Stimulated activated CD8-positive, alpha-beta memory T cell treated with anti-CD3 and anti-CD28 coated beads, Interleukin-12 subunit alpha, Interleukin-12 subunit beta, amount 100 ng/mL, for 24 hours (primary cell): ENCODE data around the gene RNF225.
"Not testable (repeated sequence)": the region's sequence is repeated elsewhere in the genome, so short reads cannot be mapped to it uniquely, and the experiment has no call there.

Experiments
- DNase-seq: peaks from one replicate; pipeline ENCODE4 v3.0.0-alpha.2; 2020; ENCODE audit errors: extremely low read depth

RNF225 gene

DNA sequence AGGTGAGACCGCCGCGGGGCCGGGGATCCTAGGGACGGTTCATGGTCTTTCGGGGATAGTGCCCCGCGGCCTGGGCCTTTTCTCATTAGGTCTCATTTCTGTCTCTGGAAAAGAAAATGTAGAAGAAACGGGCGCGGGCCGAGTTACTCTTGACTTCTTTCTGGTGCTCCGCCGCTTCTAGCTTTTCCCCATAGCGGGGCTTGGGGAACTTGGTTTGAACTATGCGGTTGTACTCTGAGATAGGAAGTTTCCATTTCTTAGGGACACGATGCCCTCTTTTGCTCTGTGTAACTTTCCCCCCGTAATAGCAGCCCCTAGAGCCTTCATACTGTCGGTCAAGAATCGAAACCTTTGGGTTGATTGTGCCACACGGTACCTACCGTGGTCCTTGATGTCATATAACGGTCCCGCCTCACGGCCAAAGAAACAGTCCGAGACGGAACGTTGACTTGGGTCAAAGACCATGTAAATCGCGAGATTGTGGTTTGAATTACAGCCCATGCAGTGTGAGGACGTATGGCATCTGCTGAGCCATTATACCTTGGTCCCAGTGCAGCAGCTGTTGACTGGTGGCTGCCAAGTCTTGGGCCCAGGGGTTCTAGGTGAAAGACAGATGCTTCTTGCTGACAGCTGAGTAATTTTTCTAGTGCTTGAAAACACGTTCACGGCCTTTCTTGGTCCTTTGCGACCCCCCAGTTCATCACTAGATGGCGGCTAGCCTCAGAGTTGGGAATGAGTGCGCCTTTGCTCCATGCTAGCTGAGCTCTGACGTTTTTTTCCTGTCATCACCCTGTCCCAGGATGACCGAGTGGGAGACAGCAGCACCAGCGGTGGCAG lies 7.9 kb upstream of the RNF225 start:
- DNase-seq: no peak

DNA sequence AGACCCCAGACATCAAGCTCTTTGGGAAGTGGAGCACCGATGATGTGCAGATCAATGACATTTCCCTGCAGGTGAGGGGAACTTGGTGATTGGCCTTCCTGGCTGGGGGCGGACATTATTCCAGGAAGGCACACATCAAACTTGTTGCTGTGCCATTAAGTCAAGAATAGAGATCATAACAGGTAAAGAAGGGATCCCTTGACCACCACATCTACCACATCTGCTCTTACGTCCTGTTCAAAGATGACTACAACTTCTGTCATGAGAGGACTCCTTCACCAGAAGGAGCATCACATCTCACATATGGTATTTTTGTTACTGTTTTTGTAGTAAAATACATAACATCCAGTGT lies 7.3 kb upstream of the RNF225 start:
- DNase-seq: no peak

- DNase-seq: no peak
Measured at GRCh38 chr19:58392945-58393724, 2.3 kb upstream of the RNF225 start.

GRCh38 chr19:58393725-58394033 lies 1.8 kb upstream of the RNF225 start:
- DNase-seq: no peak

- no peak for DNase-seq
Measured at GRCh38 chr19:58394821-58395219, 636 bp upstream of the RNF225 start.

GRCh38 chr19:58395979-58396627 lies 647 bp downstream of the RNF225 start:
- no peak for DNase-seq

DNA sequence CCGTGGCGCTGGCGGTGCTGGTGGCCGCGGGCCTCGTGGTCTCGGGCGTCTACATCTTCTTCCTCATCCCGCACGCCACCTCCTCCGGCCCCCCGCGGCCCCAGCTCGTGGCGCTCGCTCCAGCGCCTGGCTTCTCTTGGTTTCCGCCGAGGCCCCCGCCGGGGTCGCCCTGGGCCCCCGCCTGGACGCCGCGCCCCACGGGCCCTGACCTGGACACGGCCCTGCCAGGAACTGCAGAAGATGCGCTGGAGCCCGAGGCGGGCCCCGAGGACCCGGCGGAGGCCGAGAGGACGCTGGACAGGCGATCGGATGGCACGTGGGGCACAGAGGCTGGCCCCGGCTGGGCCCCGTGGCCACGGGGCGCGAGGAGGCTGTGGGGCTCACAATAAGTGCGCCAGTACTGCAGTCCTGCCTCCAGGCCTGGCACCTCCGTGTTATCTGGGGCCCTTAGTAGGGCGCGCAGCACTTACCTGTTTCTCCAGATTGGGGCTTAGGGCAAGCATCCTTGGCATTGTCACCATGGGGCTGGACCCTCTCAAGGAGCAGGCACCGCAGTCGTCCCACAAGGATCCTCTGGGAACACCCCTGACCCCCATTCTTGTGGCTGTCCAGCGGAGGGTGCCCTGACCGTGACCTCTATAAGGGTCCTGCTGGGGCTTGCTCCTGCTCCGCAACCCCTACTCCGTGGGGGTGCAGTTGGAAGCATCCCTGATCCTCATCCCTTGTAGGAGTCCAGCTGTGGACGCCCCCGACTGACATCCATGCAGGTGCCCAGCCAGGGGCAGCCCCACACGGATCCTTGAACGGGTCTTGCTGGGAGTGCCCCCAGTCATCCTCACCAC lies 1.5 kb downstream of the RNF225 start:
- no peak for DNase-seq

- DNase-seq: no peak
Measured at GRCh38 chr19:58397533-58398037, 2.1 kb downstream of the RNF225 start.

DNA sequence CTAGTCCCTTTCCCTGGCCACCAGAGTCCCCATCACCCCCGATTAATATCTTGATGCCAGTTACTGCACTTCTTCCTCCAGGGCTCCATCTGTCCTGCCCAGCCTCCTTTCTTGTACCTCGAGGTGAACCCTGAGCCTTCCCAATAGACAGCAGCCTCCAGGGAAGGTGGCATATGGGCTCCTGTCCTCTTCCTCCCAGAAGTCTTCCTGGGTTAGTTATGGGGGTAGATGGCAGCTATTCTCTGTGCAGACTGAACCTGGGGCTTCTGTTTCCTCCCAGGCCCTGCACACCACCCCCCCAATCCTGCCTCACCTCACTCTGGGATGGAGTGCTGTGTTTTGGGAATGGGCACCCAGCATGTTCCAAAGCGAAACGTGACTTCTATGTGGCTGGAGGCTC lies 2.6 kb downstream of the RNF225 start:
- no peak for DNase-seq

GRCh38 chr19:58398545-58398944 lies 3.1 kb downstream of the RNF225 start:
- DNase-seq: no peak

DNA sequence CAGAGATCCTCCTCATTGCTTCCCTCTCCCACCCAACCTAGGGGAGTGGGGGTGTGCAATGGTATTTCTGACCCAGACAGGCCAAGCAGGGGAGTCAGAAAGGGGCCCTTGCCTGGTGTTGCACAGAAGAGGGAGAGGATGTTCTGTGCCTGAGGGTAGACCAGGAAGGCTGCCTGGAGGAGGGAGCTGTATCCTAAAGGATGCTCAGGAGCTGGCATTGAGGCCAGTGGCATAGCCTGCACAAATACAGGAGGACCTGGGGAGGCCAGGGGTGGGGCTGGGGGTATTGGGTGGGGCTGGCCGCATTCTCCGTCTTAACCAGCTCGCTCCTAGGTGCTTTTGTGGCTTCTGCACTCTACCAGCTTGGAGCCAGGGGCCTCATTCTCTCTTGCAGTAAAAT lies 4.4 kb downstream of the RNF225 start:
- DNase-seq: no peak

DNA sequence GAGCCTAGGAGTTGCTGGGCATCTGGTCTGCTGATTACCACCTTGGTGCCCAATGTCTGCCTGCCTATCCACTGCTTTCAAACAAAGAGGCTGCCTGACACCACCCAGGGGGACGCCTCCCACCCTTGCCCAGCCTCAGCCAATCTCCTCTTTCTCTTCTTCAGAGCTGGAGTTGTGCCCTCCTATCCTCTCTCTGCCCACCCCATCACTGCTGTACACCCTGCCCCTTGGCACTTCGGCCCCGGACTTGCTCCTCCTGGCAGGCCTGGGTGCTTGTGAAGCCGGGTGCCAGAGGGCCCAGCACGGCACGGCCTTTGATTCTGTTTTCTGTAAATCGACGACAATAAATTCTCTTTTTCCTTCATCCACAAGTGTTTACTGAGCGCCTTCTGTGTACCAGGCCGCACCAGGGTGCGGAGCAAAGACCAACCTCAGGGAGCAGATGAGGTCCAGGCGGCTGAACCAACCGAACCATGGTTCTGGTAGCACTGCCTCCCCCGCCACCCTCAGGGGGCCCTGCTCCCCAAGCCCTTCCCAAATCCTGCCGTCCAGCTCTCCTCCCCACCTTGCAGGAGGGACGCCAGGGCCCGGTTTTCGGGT lies 5.0 kb downstream of the RNF225 start:
- DNase-seq: no peak

DNA sequence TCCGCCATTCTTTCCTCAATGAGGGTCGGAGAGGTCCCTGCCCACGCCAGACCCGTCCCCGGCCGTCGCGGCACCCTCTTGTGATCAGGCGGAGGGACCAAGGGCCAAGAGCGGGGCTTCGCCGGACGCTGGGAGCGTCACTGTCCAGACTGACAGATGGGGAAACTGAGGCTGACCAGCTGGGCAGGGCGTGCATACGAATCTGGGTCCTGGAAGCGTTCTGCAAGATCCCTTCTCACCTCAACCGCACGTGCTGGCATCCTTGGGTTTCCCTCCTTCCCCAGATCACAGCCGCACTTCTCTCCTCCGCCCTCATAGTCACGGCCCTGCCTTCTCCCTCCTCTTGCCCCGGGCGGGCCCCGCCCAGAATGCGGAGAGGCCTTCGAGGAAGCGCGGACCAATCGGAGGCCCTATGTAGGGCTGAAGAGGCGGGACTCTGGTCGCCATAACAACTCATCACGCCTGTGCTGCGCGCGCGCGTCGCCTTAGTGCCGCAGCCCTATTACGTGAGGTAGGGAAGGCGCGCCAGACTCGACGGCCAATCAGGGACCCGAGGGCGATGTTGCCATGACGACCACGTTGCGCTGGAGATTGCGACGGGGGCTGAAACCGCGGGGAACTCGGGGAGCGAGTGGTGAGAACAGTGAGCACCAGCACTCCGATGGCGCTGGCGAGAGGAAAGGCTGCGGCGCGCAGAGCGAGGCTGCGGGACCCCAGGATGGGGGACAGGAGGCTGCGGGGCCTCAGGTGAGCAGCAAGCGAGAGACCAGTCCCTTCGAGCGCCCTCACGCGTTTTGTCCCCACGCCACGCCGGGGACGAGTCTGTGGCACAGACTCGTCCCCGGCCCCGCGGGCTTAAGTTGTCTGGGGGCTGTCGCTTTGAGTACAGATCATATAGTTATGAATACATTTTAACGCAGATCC lies 5.7 kb downstream of the RNF225 start:
- peak; percentile 96 for DNase-seq

DNA sequence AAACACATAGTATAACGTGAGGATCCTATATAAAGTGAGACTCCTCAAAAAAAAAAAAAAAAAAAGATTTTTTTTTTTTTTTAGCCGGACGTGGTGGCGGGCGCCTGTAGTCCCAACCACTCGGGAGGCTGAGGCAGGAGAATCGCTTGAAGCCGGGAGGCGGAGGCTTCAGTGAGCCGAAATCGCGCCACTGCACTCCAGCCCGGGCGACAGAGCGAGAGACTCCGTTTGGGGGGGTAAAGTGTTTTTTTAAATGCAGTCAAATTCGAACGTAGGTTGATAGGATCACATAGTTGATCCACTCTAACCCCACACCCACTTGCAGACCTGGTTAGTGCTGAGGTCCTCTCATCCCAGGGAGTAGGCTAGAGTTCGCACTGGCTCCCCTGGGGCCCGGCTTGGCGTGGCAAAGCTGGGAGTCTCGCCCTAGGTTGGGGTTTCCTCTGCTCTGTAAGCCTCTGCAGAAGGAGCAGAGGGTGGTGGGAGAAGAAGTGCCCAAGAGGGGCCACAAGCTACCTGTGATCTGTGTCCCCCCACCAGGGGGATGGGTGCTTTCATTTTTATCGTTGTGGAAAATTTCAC lies 6.5 kb downstream of the RNF225 start:
- no peak for DNase-seq

DNA sequence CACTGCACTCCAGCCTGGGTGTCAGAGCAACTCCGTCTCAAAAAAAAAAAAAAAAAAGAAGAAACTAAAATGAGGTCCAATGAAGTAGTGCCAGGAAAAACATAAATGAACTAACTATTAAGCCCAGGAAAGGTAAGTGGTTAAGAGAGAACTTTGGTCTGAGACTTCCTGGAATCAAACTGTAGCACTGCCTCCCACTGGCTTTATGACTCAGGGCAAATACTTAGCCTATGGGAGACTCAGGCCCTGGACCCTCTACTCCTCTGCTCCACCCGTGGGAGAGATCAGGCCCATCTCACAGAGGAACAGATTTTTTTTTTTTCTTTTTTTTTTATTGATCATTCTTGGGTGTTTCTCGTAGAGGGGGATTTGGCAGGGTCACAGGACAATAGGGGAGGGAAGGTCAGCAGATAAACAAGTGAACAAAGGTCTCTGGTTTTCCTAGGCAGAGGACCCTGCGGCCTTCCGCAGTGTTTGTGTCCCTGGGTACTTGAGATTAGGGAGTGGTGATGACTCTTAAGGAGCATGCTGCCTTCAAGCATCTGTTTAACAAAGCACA lies 8.5 kb downstream of the RNF225 start:
- not testable (repeated sequence) for DNase-seq

- DNase-seq: no peak
Measured at GRCh38 chr19:58406818-58407657, 11.6 kb downstream of the RNF225 start.

DNA sequence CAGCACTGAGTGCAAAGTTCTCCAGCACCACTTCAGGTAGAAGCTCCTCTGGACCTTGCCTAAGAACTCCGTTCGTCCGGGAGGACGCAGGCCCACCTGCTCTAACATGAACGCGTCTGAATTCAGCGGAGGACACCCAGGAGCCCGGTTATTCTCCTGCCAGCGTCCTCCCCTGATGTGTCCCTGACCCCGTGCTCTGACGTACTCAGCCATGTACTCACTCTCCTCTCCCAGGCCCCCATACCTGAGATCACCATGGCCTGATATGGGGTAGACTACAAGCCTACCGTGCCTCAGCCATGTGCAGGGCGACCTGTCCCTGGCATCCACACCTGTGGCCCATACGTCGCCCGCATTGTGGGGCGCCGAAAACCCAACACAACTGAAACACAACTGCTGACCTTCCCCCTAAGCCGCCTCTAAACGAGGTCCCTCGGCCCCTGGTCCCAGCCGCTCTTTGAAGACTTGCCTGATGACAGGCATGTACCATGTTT lies 12.2 kb downstream of the RNF225 start:
- no peak for DNase-seq
